ENCODE results near the gene PLD1.

- TF ChIP-seq POLR2A (IDR thresholded peaks at IDR 0.05; ENCODE audit: extremely low read depth, insufficient read length) = no peak
- no peak for TF ChIP-seq CTCF (IDR thresholded peaks at IDR 0.05; ENCODE audit: low read depth, low read length)
- TF ChIP-seq MAX (IDR thresholded peaks at IDR 0.05; ENCODE audit: low read depth, low read length) = no peak
- TF ChIP-seq MYC (IDR thresholded peaks at IDR 0.05; ENCODE audit: low read depth, low read length) = no peak
Measured at GRCh38 chr3:171846597-171846996, 36.3 kb upstream of the PLD1 start.

All from NB4 (cell line).